ENCODE data around the gene ZBTB46. TPM values are rescaled to one million over a fixed set of nuclear protein-coding genes. Genes with fewer than 3 reads are reported as not detected.

The ZBTB46 gene
- total RNA-seq, 1 donor from 2014 or later: 17.4 TPM

DNA sequence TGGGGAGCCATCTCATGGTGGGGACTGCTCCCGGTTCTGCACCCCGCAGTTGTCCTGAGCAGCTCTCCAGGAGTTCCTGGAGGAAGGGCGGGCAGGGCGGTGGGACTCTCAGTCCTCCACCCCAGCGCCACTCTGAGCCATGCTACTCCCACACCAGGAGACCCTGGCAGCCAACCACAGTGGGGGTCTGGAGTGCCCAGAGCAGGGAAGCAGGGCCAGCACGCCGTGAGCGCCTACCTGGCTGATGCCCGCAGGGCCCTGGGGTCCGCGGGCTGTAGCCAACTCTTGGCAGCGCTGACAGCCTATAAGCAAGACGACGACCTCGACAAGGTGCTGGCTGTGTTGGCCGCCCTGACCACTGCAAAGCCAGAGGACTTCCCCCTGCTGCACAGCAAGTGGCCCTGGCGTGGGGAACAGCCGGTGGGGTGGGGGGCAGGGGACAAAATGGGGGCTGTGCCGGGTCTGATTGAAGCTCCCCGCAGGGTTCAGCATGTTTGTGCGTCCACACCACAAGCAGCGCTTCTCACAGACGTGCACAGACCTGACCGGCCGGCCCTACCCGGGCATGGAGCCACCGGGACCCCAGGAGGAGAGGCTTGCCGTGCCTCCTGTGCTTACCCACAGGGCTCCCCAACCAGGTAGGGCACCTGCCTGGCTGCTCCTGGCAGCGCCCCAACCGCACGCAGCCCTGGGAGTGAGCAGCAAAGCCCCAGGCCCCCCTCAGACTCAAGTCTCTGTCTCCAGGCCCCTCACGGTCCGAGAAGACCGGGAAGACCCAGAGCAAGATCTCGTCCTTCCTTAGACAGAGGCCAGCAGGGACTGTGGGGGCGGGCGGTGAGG, 136.3 kb downstream of the ZBTB46 start:
- no peak for DNase-seq (ENCODE audit: low spot score)
- intact Hi-C loops (cut with DNase I): loop anchor here (5.0 kb wide), 1 partner anchor 42 kb away; the partner anchor contains the start of genes LIME1 and SLC2A4RG

DNA sequence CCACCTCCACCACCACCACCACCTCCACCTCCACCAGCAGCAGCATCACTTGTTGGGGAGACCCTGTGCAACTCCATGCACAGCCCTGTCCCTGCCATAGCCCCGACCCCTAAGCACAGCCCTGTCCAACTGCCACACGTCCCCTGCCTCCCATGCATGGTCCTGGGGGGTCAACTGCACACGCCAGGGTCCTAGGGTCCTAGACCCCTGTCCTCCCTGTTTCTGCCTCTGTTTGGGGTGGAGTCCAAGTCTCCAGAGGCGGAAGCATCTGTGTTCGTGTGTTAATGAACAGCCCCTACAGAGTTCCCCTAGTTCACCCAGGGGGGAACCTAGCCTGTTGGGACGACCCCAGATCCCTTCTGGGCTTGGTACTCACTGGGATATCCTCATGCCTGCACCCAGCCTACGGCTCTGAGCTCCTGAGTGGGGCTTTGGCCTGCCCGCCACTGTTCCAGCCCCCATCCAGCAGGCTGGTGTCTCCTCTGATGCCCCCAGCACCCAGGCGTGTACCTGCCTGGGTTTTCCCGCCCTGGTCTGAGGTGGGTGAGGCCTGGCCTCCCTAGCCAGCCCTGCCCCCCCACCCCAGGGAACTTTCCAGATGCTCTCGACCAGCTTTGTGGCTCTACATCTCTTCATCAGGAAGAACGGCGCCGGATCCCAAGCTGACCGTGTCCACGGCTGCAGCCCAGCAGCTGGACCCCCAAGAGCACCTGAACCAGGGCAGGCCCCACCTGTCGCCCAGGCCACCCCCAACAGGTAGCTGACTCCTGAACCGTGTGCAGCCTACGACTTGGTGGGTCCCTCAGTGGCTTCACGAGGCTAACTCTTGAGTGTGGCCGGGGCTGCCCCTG, 137.1 kb downstream of the ZBTB46 start:
- intact Hi-C loops (cut with DNase I): no loop called here
- no peak for DNase-seq (ENCODE audit: low spot score)

Other genes with a start within 250 kb of the ZBTB46 start
- 6.8 TPM for gene GMEB2, start 204.2 kb downstream of the ZBTB46 start, total RNA-seq
- 8.8 TPM for gene STMN3, start 177.8 kb downstream of the ZBTB46 start, total RNA-seq
- gene RTEL1, start 173.0 kb downstream of the ZBTB46 start, total RNA-seq: 10.5 TPM
- not detected for gene TNFRSF6B, start 134.6 kb downstream of the ZBTB46 start, total RNA-seq
- 40.3 TPM for gene ARFRP1, start 123.3 kb downstream of the ZBTB46 start, total RNA-seq
- gene ZGPAT, start 123.2 kb downstream of the ZBTB46 start, total RNA-seq: 16.7 TPM
- gene LIME1, start 94.6 kb downstream of the ZBTB46 start, total RNA-seq: 5.0 TPM
- 67.8 TPM for gene SLC2A4RG, start 91.5 kb downstream of the ZBTB46 start, total RNA-seq
- not detected for gene ABHD16B, start 30.2 kb upstream of the ZBTB46 start, total RNA-seq
- gene TPD52L2, start 34.0 kb upstream of the ZBTB46 start, total RNA-seq: 72.0 TPM
- 36.1 TPM for gene DNAJC5, start 63.9 kb upstream of the ZBTB46 start, total RNA-seq
- 43.2 TPM for gene UCKL1, start 125.2 kb upstream of the ZBTB46 start, total RNA-seq
- gene ZNF512B, start 138.7 kb upstream of the ZBTB46 start, total RNA-seq: 12.8 TPM
- gene SAMD10, start 148.4 kb upstream of the ZBTB46 start, total RNA-seq: 4.0 TPM
- gene PRPF6, start 149.9 kb upstream of the ZBTB46 start, total RNA-seq: 47.5 TPM
- gene C20orf204, start 204.9 kb upstream of the ZBTB46 start, total RNA-seq: 0.86 TPM
- gene SOX18, start 218.4 kb upstream of the ZBTB46 start, total RNA-seq: 67.0 TPM
- gene TCEA2, start 231.9 kb upstream of the ZBTB46 start, total RNA-seq: 66.0 TPM
- gene RGS19, start 248.3 kb upstream of the ZBTB46 start, total RNA-seq: 3.1 TPM
- 0.48 TPM for gene OPRL1, start 248.8 kb upstream of the ZBTB46 start, total RNA-seq